ENCODE measurements around the gene COL23A1.

The COL23A1 gene

GRCh38 chr5:178536541-178537466, 53.4 kb downstream of the COL23A1 start:
- DNase-seq (ENCODE audit: extremely low spot score, insufficient read length, low read depth), result no peak
- FAIRE-seq, result no peak

DNA sequence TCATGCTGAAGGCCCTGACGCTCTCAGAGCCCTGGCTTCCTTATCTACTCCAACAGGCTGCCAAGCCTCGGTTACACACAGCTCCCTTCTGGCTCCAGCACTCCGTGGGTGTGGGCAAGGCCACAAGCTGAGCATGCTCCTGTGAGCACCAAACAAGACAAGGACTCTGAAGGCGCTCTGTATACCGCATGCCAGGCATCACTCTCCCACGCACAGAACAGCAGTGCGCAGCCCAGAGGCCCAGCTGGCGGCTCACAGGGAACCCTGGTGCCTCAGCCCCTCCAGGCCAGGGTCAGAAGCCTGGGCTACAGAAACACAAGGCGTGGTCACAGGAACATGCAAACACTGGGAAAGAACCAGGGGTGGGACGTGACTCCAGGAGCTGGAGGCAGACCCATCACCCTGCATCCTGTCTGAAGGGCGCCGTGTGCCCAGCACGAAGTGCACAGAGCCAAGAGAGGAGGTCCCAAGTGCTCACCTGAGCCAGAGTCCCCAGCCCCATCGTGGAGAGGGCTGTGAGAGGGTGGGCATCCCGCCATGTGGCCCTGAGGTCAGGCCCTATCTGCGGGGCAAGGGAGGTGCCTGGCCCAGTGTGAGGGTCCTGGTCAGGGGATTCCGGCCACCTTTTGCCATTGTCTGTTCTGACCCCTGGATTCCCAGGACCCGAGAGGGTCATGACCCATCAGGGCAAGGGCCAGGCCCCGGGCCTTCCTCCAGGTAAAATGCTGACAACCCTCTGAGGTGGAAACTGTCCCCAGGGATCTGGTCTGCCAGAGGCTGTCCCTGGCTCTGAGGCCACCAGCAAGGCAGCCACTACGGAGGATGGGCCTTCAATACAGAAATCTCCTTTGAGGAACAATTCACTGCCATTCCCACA, 54.7 kb downstream of the COL23A1 start:
- DNase-seq (ENCODE audit: extremely low spot score, insufficient read length, low read depth) (no peak), FAIRE-seq (no peak)

DNA sequence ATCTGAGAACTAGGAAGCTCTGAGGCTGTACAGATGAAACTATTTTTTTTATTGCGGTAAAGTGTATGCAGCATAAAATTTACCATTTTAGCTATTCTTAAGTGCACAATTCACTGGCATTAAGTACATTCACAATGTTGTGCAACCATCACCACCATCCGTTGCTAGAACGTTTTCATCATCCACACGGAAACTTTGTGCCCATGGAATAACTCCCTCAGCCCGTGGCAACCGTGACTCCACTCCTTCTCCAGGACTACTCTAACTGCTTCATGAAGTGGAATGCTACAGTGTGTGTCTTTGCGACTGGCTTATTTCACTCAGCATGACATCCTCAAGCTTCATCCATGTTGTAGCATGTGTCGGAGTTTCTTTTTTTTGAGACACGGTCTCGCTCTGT, 57.1 kb downstream of the COL23A1 start:
- FAIRE-seq (no peak), DNase-seq (ENCODE audit: extremely low spot score, insufficient read length, low read depth) (no peak)

DNA sequence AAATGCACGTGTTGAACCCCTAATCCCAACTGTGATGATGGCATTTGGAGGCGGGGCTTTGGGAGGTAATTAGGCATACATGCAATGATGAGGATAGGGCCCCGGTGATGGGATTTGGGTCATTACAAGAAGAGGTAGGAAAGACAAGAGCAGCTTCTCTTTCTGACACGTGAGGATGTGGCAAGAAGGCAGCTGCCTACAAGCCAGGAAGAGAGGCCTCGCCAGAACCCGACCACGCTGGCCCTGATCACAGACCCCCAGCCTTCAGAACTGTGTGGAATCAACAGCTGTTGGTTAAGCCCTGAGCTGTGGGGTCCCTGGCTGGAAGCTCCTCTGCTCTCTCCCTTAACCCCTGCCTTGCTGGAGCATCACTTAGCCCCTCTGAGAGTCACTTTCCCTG, 57.5 kb downstream of the COL23A1 start:
- no peak for DNase-seq (ENCODE audit: extremely low spot score, insufficient read length, low read depth)

GRCh38 chr5:178532236-178532635, 58.0 kb downstream of the COL23A1 start:
- no peak for DNase-seq (ENCODE audit: extremely low spot score, insufficient read length, low read depth)
- FAIRE-seq, result no peak

More for the DNA sequence above, 57.5 kb downstream of the COL23A1 start:
- no peak for FAIRE-seq

DNA sequence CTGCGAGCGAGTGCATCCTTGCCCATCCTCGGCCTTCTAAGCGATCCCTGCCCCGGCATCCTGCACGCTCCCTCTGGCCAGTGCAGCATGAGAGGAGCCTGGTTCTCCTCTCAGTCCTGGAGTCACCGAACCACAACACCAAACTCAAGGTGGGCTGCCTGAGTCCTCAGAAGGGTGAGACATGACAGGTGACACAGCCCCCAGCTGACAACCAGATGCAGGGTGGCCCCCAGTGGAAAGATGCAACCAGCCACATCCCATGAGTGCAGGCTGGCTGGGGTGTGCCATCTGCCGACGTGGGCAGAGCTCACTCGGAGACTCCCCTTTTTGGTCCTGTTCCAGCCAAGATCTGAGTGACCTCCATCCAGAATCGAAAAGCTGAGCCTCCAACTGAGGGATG, 58.4 kb downstream of the COL23A1 start:
- DNase-seq (ENCODE audit: extremely low spot score, insufficient read length, low read depth) (no peak), FAIRE-seq (no peak)

DNA sequence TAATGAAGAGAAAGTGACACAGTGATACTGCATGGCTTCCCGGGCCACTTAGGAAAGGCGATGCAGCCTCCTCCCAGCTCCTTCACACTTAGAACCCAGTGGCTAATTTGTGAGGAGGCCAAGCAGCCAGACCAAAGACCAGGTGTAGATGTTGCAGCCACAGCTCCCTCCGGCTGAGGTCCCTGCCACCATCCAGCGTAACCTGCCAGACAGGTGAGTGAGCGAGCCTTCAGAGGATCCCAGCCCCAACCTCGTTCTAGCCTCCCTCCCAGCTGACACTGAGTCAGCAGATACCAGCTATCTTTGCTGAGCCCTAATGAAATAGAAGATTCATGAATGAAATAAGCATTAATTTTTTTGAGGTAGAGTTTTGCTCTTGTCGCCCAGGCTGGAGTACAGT, 59.7 kb downstream of the COL23A1 start:
- no peak for DNase-seq (ENCODE audit: extremely low spot score, insufficient read length, low read depth)
- FAIRE-seq, result no peak

DNA sequence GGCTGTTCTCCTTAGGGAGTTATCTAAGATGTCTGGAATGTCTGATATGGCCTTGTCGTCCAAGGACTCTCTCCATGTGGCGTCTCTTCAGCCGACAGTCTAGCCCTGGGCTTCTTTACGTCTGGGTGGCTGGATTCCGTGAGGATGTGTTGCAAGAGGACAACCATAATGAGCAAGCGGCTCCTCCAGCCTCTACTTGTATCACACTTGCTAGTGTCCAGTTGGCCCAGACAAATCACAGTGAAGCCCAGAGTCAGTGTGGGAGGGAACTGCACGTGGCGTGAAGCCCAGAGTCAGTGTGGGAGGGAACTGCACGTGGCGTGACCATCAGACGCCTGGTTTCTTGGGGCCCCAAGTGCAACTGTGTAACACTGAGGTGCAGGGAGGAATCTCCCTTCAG, 61.1 kb downstream of the COL23A1 start:
- DNase-seq (ENCODE audit: extremely low spot score, insufficient read length, low read depth), result no peak
- no peak for FAIRE-seq

DNA sequence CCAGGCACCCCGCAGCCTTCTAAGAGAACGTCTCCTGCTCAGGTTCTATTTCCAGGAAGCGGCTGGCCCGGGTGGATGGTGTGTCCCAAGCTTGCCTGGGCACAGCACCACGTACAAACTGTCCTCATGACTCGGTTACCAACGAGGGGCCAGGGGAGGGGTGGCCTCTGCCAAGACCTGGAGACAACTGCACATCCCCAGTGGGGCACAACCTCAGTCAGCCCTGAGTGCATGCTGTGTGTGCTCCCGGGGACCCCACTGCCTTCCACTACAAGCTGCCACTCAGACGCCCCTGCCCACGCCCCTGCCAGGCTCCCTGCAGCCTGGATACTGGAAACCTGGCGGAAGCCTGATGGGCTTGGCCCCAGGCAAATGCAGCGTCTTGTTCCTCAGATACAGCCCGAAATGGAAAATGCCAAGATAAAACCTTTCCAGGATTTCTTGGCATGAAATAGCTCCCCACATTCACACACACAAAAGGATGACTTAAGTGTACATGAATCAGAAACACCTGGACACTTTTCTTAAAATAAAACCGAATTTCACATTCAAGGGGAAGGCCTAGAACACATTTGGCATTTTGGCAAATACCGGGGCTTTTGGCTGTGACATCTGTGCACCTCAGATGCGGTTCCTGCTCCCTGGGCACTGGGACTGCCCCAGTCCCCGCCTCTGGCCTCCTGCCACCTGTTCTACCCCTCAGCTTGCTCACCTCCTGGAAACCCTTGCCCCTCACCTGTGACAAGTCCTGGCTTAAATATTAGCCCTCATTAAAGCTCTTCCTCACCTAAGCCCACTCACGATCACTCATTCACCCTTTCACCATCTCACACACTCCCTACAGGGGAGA, 62.5 kb downstream of the COL23A1 start:
- DNase-seq (ENCODE audit: extremely low spot score, insufficient read length, low read depth) (no peak), FAIRE-seq (no peak)

DNA sequence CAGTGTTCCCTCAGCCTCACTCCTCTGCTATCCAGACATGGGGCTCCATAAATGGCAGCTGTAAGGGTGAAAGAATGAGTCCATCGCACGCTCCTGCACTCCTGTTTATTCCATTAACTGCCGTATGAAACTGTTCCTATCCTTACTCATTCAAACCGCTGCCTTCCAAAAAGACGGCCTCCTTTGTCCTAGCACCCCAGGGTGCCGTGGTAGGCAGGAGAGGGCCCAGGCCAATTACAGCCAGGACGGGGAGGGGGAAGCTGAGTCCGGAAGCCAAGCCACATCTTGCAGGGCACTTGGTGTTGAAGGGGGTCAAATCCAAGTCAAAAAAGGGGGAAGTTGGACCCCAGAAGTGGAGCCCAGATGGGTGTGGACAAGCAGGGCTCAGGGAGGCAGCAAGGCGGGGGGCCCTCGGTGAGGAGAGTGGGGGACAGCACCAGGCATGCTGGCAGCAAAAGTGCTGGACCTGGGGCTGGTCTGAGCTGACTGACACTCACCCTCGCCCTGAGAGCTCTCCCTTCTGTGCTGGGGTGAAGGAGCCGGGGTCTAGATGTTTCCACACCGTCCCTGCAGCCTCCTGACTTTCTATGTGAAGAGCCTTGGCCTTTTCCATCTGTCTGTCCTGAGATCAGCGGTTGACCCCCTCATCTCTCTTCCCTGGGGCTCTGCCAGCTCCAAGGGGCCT, 63.3 kb downstream of the COL23A1 start:
- FAIRE-seq (no peak), DNase-seq (ENCODE audit: extremely low spot score, insufficient read length, low read depth) (no peak)

DNA sequence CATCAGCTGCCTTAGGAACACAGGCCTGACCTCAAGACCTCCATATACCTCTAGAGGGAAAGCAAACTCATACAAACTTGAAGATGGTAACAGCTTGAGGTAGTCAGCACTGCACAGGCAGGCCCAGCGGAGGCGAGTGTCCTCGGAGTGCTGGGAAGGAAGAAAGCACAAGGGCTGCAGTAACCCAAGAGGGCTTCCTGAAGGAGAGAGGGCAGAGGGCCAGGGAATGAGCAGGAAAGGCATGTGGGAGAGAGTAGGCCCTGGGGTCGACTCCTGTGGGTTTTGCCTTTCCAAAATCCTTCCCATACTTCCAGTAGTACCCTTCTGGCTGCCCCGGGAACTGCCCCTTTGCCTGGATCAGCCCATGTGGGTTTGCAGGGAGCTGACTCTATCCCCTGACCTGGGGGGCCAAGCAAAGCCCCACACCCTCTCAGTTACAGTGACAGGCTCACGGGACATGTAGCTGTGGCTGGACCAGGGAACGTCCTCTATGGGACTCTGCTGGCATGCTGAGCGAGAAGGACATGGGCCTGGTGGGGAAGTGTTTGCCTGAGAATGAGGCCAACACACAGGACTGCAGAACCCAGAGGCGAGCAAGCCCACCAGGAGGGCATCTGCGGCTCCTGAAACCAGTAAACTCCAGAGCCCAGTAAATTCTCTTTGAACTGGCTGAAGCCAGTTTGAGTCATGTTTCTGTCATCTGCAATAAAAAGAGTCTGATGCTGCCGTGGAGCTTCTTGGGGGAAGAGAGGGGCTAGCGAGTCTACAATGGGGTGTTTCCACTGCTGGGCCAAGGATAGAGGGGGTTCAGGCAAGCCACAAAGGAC, 64.1 kb downstream of the COL23A1 start:
- FAIRE-seq (no peak), DNase-seq (ENCODE audit: extremely low spot score, insufficient read length, low read depth) (no peak)

DNA sequence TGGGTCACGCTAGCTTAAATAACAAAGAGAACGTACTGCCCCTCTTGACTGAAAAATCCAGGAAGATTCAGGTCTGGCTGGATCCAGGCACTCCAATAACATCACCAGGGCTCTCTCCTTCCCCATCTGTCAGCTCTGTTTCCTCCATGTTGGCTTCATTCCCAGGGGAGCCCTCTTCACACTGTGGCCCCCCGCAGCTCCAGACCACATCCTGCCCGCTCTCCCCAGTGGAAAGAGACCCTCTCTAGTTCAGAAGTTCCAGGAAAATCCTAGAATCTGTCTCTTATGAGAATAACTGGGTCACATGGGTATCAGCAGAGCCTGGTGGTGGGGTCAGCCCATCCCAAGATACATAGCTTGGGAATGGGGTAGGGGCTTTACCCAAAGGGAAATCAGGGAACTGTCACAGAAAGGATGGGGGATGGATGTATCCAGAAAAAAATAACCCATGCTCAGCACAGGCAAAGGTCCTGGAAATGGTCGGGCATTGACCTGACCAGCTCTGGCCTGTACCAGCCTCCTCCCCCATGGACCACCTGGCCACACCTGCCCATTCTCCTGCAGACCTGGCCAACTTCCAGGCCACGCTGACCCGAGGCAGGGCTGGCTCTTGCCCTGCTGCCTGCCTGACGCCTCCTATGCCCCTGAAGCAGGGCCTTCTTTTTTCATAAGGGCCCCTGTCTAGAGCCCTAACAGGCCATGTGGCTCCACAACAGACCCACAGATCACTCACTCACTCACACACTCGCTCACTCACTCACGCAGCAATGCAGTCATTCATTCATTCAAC, 65.9 kb downstream of the COL23A1 start:
- FAIRE-seq (no peak), DNase-seq (ENCODE audit: extremely low spot score, insufficient read length, low read depth) (no peak)

DNA sequence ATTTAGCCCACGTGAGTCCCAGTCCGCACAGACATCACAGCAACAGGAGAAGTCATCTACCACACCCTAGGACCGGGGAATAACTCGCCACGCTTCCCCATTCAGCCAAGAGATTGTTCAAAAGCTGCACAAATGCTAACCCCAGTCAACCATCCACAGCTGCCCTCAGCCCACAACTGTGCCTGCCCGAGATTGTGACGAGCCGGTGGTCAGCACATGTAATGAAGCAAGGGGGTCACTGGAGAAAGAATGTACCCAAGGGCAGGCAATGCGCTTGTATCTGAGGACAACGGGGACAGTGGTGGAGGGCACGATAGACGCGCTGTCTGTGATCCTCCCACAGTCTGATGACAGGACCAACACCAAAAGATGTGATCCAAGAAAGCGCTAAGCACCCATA, 67.8 kb downstream of the COL23A1 start:
- DNase-seq (ENCODE audit: extremely low spot score, insufficient read length, low read depth) (no peak), FAIRE-seq (no peak)

- DNase-seq (ENCODE audit: extremely low spot score, insufficient read length, low read depth), result no peak
- FAIRE-seq, result no peak
These were observed 69.3 kb downstream of the COL23A1 start for GRCh38 chr5:178520851-178521250.

DNA sequence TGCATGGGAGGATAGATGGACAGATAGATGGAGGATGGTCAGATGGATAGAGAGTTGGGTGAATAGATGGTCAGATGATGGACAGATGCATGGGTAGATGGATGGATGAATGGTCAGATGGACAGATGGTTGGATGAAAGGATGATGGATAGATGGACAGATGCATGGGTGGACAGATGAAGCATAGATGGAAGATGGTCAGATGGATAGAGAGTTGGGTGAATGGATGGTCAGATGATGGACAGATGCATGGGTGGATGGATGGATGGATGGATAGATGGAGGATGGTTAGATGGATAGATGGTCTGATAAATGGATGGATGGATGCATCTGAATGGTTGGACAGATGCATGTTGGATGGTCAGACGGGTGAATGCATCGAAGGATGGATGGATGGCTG, 70.4 kb downstream of the COL23A1 start:
- no peak for FAIRE-seq

GRCh38 chr5:178519155-178519554, 71.0 kb downstream of the COL23A1 start:
- FAIRE-seq, result no peak
- no peak for DNase-seq (ENCODE audit: extremely low spot score, insufficient read length, low read depth)

More for the DNA sequence above, 70.4 kb downstream of the COL23A1 start:
- no peak for DNase-seq (ENCODE audit: extremely low spot score, insufficient read length, low read depth)

DNA sequence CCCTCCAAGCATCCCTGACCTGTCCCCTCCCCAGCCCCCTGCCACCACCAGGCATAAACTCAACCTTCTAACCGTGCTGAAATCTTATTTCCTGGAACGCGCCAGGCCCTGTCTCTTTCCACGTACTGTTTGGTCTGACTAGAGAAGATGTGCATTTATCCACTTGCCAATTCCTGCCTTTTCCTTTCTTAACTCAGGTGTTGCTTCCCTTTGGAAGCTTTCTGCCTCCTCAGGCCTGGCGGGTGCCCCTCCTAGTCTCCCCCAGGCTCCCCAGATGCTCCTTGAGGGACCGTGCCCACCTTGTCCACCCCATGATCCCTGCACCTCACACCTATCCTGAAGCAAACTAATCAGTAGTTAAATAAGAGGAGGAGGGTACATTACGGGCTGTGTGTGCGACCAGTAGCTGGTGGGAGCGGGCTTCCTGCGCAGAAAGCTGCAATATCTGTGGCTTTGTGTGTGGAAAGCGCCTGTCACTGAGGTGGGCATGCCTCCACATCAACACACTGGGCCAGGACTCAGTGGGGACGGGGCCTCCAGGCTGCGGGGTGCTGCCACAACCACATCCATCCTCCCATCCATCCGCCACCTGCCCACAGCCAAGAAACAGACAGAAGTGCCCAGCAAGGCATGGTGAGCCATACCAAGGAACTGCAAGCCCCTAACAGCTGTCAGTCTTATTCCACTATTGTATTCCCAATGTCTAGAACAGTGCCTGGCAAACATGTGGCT, 73.5 kb downstream of the COL23A1 start:
- no peak for FAIRE-seq

More for the DNA sequence above, 73.5 kb downstream of the COL23A1 start:
- DNase-seq (ENCODE audit: extremely low spot score, insufficient read length, low read depth), result no peak

Measured in GM18507 (cell line).